GM10248 (cell line): Measurements from ENCODE around the gene LEFTY1.

ENCODE experiments used
- CTCF ChIA-PET: fragments of 300-600 bp; sonication (Branson Sonifier 250); formaldehyde crosslinking; extraction: SDS; loops from one replicate; lab custom pipeline; 2021; ENCODE audit warnings: antibody characterized with exemption; lab: Yijun Ruan, JAX
- POLR2A ChIA-PET: fragments of 350-650 bp; sonication (Branson Sonifier 250); formaldehyde crosslinking; extraction: SDS; loops from one replicate; lab custom pipeline; 2020; ENCODE audit warnings: antibody characterized with exemption; lab: Yijun Ruan, JAX
- DNase-seq: peaks from one replicate; pipeline ENCODE4 v3.0.0; 2012; ENCODE audit errors: extremely low spot score
- TF ChIP-seq, protein P1 (sequence below): IDR thresholded peaks from 2 replicates; pipeline ENCODE4 v1.5.1; 2012; ENCODE audit warnings: mild to moderate bottlenecking, low read depth; ENCODE audit errors: extremely low read depth, missing control alignments, control extremely low read depth

Gene LEFTY1

DNA sequence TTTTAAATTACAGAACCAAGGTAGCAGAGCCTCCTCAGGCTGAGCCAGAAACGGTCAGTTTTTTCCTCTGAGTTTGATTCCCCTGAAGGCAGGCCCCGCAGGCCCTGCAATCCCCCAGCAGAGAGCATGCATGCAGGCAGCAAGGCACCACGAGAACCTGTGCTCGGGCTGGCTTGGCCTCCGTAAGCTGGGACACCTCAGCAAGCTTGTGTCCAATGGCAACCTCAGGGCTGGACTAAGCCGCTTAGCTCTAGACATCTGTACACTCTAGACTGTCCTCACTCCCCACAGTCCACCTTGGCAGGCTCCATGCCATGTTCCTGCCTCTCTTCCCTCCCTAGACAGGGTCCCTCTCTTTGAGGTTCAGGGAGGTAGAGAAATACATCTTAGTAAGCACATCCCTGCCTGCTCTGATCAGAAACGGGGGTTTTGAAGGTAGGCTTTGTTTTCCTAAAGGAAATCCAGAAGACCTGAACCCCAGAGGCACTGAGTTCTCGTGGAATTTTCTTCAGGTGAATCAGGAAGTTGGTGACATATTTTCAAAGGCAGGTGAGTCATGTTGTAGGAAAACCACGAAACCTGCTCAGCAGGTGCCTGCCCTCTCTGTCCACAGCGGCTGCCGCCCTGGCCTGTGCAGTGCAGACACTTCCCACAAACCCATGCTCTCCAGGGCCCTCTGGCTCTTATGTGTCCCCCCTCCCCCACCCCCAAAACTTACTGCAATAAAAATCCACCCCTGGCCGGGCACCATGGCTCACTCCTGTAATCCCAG is 13.7 kb downstream of the LEFTY1 start:
- DNase-seq = no peak
- ChIA-PET POLR2A (interaction anchor here (0.5 kb wide), 1 partner anchor 119 kb away, joined by 3 read pairs; no protein-coding TSS in a partner anchor), CTCF (interaction anchor here (1.1 kb wide), 1 partner anchor 87 kb away, joined by 3 read pairs; no protein-coding TSS in a partner anchor)
- TF ChIP-seq, protein P1, sequence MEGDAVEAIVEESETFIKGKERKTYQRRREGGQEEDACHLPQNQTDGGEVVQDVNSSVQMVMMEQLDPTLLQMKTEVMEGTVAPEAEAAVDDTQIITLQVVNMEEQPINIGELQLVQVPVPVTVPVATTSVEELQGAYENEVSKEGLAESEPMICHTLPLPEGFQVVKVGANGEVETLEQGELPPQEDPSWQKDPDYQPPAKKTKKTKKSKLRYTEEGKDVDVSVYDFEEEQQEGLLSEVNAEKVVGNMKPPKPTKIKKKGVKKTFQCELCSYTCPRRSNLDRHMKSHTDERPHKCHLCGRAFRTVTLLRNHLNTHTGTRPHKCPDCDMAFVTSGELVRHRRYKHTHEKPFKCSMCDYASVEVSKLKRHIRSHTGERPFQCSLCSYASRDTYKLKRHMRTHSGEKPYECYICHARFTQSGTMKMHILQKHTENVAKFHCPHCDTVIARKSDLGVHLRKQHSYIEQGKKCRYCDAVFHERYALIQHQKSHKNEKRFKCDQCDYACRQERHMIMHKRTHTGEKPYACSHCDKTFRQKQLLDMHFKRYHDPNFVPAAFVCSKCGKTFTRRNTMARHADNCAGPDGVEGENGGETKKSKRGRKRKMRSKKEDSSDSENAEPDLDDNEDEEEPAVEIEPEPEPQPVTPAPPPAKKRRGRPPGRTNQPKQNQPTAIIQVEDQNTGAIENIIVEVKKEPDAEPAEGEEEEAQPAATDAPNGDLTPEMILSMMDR = no peak

DNA sequence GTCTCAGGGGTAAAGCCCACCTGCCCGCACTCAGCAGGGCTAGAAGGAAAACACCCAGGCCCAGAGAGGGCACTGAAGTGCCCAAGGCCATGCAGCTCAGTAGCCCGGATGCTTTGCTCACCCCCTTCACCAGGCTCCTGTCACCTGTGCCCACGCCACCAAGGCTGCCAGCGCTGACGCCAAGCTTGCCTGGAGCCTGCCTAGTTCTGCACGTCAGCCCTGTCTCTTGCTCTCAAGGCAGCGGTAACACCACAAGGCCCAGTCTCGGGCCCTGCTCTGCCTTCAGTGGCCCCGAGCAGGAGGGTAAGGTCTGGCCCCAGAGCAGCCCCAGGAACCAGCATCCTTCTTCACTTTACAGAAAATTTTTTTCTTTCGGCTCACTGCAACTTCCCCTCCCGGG is 14.5 kb downstream of the LEFTY1 start:
- ChIA-PET CTCF (interaction anchor here (1.1 kb wide), 1 partner anchor 87 kb away, joined by 3 read pairs; no protein-coding TSS in a partner anchor), POLR2A (interaction anchor here (0.5 kb wide), 1 partner anchor 120 kb away, joined by 3 read pairs; no protein-coding TSS in a partner anchor)
- DNase-seq = no peak
- TF ChIP-seq, protein P1 = no peak

DNA sequence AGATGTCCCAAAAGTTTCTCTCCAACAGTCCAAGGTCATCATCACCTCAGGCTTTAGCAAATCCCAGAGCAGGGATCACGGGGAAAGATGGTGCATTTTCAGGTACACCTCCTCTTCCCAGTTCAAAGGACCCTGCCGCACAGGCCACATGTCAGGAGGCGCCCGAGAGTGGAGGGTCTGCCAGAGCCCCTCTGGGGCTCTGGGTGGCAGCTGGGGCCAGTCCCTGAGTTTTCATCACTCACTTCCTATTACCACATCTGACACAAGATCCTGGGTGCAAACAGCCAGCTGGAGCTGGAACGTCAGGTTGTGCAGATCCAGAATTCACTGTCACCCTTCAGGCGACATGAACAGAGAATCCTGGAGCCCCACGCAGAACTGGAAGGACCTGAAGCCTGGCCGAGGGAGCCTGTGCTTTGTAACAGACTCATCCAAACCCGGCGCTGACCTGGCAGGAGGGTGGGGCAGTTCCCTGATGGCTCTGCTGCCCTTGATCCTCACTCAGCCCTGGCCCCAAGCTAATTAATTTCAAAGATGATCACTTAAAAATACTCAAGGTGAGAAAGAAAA is 15.6 kb downstream of the LEFTY1 start:
- TF ChIP-seq, protein P1 = no peak
- ChIA-PET POLR2A (no interaction called here), CTCF (interaction anchor here (1.1 kb wide), 1 partner anchor 392 kb away, joined by 3 read pairs; no protein-coding TSS in a partner anchor)
- no peak for DNase-seq

DNA sequence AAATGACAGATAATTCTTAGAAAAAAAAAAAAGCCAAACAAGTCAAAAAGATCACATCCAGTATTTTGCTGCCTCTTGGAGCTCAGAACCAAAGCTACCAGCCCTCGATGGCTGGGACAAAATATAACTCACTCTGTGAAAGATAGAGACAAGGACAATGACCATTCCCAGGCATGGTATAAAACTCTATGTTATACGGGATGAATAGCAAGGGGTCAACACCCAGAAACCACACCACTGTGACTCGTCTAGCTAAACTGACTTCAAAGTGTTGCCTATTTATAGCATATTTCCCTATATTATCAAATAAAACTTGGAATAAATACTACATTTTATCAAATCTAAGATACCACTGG is 16.9 kb downstream of the LEFTY1 start:
- CTCF ChIA-PET = interaction anchor here (2.7 kb wide), 1 partner anchor 9 kb away, joined by 13 read pairs; the partner anchor contains the start of gene TMEM63A
- POLR2A ChIA-PET = no interaction called here
- DNase-seq = no peak
- TF ChIP-seq, protein P1 = no peak

DNA sequence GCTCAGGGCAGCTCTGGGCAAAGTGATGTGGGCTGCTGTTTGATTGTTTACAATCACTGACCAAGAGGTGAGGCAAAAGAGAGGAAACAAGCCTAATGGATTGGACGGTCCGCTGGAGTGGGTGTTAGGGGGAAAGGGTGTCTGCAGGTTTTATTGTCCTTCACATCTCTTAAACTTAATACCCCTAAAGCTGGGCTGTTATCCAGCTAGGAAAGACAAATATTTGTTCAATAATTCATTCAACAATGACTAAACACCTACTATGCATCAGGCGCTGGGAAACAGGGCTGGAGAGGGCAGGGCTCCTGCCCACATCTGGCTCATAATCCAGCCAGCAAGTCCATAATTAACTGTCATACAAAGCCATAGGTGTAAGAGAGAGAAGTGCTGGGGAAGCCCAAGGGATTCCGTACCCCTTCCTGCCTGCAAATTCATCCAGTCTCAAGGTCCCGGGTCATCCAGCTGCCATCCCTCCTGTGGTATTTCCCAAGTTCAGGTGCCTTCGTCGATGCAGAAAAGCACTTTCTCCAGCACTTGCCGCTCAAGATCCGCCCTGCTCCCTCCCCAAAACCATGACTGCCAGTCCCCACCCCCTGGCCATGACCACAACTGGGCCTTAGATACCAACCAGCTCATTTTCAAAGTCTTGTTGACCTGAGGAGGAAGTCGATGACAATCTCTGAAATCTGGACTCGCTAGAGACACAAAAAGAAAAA is 17.4 kb downstream of the LEFTY1 start:
- DNase-seq = no peak
- POLR2A ChIA-PET = no interaction called here
- TF ChIP-seq, protein P1 = no peak
- CTCF ChIA-PET = interaction anchor here (1.2 to 2.7 kb wide), 2 partner anchors 10 to 94 kb away, joined by 4 to 13 read pairs; partner anchors contain the start of genes SRP9 and TMEM63A

DNA sequence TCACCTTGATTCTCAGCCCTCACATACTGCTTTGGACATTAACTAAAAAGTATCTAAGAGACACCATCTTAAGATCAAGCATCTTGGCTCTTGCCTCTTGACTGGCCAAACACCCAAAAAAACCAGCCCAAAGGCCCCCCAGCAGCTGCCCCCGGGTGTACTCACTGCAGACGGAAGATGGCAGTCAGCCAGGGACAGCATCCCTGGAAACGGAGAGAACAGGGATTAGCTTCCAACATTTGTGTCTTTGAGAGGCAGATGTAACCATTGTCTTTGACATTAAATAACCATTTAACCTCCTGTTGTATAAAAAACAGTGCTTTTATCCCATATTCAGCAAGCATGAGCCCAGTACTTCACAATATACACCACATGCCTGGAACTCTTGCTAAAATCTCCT is 18.0 kb downstream of the LEFTY1 start:
- TF ChIP-seq, protein P1 = no peak
- POLR2A ChIA-PET = no interaction called here
- DNase-seq = no peak

More for the DNA sequence above, 18.0 kb downstream of the LEFTY1 start:
- CTCF ChIA-PET = interaction anchor here (1.2 to 2.7 kb wide), 2 partner anchors 10 to 93 kb away, joined by 4 to 13 read pairs; partner anchors contain the start of genes SRP9 and TMEM63A
